WTC11 (cell line): Measurements from ENCODE around the gene CLN6. TPM values are rescaled to one million over a fixed set of nuclear protein-coding genes. Genes with fewer than 3 reads are reported as not detected.

ENCODE experiments used
- ATAC-seq: fragments of 200-7000 bp; cut with Tn5 transposase; 2 replicates; pipeline ENCODE4 v1.10.0; 2021; ENCODE audit warnings: mild to moderate bottlenecking, moderate library complexity
- CTCF ChIA-PET: fragments of 300-600 bp; sonication (Branson Sonifier 250); formaldehyde crosslinking; loops from one replicate; lab custom pipeline; 2021; ENCODE audit warnings: antibody characterized with exemption; lab: Charles Lee
- POLR2A ChIA-PET: fragments of 350-600 bp; sonication (Branson Sonifier 250); formaldehyde crosslinking; loops from one replicate; lab custom pipeline; 2021; ENCODE audit warnings: antibody characterized with exemption; lab: Charles Lee
- DNase-seq: peaks from one replicate; pipeline ENCODE4 v3.0.0; 2021; ENCODE audit warnings: low spot score
- H3K27ac Mint-ChIP-seq: 2 replicates; pipeline ENCODE4 v1.8.0; 2021; ENCODE audit warnings: mixed read lengths
- H3K27me3 Mint-ChIP-seq: 2 replicates; pipeline ENCODE4 v1.8.0; 2021; ENCODE audit warnings: low read depth, mild to moderate bottlenecking, moderate library complexity, mixed read lengths
- H3K36me3 Mint-ChIP-seq: 2 replicates; pipeline ENCODE4 v1.8.0; 2021; ENCODE audit warnings: mixed read lengths
- H3K4me1 Mint-ChIP-seq: 2 replicates; pipeline ENCODE4 v1.8.0; 2022; ENCODE audit warnings: mixed read lengths
- H3K4me3 Mint-ChIP-seq: 2 replicates; pipeline ENCODE4 v1.8.0; 2021; ENCODE audit warnings: mild to moderate bottlenecking, moderate library complexity, mixed read lengths
- H3K9me3 Mint-ChIP-seq: 2 replicates; pipeline ENCODE4 v1.8.0; 2021; ENCODE audit warnings: mixed read lengths
- CBFB ChIP-seq: sonication (generic); formaldehyde crosslinking; IDR thresholded peaks from 2 replicates; pipeline ENCODE4 v1.8.1; 2022; ENCODE audit warnings: mild to moderate bottlenecking, low read depth, missing genetic modification reagents
- CTCF ChIP-seq: fragments of 200-600 bp; IDR thresholded peaks from 2 replicates; pipeline ENCODE4 v1.8.0; 2022; ENCODE audit warnings: antibody characterized with exemption
- ERG ChIP-seq: fragments of 250-450 bp; sonication (Bioruptor Pico); IDR thresholded peaks from 2 replicates; pipeline ENCODE4 v1.8.0; 2021; ENCODE audit warnings: mild to moderate bottlenecking
- GRHL2 ChIP-seq: fragments of 250-450 bp; sonication (Bioruptor Pico); IDR thresholded peaks from 2 replicates; pipeline ENCODE4 v1.8.0; 2022; ENCODE audit warnings: mild to moderate bottlenecking, moderate library complexity; ENCODE audit not compliant: insufficient replicate concordance, severe bottlenecking
- GTF2I ChIP-seq: fragments of 250-450 bp; sonication (Bioruptor Pico); conservative IDR thresholded peaks from 2 replicates; pipeline ENCODE4 v1.4.0; 2021; ENCODE audit warnings: mild to moderate bottlenecking
- IRF2 ChIP-seq: sonication (generic); formaldehyde crosslinking; IDR thresholded peaks from 2 replicates; pipeline ENCODE4 v1.8.0; 2022; ENCODE audit warnings: low read depth, missing genetic modification reagents, borderline replicate concordance
- JAZF1 ChIP-seq: fragments of 250-450 bp; sonication (Bioruptor Pico); IDR thresholded peaks from 2 replicates; pipeline ENCODE4 v1.9.0; 2021; ENCODE audit warnings: moderate library complexity, mild to moderate bottlenecking, inconsistent platforms
- NR1H2 ChIP-seq: sonication (generic); formaldehyde crosslinking; IDR thresholded peaks from 2 replicates; pipeline ENCODE4 v1.9.0; 2021; ENCODE audit warnings: mild to moderate bottlenecking, moderate library complexity, missing genetic modification reagents
- OVOL2 ChIP-seq: fragments of 250-450 bp; sonication (Bioruptor Pico); IDR thresholded peaks from 2 replicates; pipeline ENCODE4 v1.9.0; 2021; ENCODE audit warnings: mild to moderate bottlenecking, borderline replicate concordance
- SMAD3 ChIP-seq: sonication (generic); formaldehyde crosslinking; IDR thresholded peaks from 2 replicates; pipeline ENCODE4 v1.8.0; 2022; ENCODE audit warnings: missing genetic modification reagents, mild to moderate bottlenecking, borderline replicate concordance
- ZBTB43 ChIP-seq: sonication (generic); formaldehyde crosslinking; IDR thresholded peaks from 2 replicates; pipeline ENCODE4 v1.8.1; 2023; ENCODE audit warnings: mild to moderate bottlenecking, missing genetic modification reagents
- ZMAT4 ChIP-seq: fragments of 250-450 bp; sonication (Bioruptor Pico); IDR thresholded peaks from 2 replicates; pipeline ENCODE4 v1.9.0; 2021; ENCODE audit warnings: mild to moderate bottlenecking
- ZNF416 ChIP-seq: fragments of 250-450 bp; sonication (Bioruptor Pico); IDR thresholded peaks from 2 replicates; pipeline ENCODE4 v1.9.0; 2021; ENCODE audit warnings: mild to moderate bottlenecking, inconsistent platforms
- ZNF671 ChIP-seq: fragments of 250-450 bp; sonication (Bioruptor Pico); IDR thresholded peaks from 2 replicates; pipeline ENCODE4 v1.8.0; 2021; ENCODE audit warnings: mild to moderate bottlenecking
- total RNA-seq: library from RNA; stranded (reverse); gene quantifications from 3 replicates; pipeline ENCODE4 v1.2.3, GENCODE V29; 2021
- TF ChIP-seq, protein P1 (sequence below): sonication (generic); formaldehyde crosslinking; IDR thresholded peaks from 2 replicates; pipeline ENCODE4 v1.8.1; 2023; ENCODE audit warnings: mild to moderate bottlenecking, missing genetic modification reagents
- TF ChIP-seq, protein P2 (sequence below): sonication (generic); formaldehyde crosslinking; IDR thresholded peaks from 2 replicates; pipeline ENCODE4 v1.8.0; 2023; ENCODE audit warnings: mild to moderate bottlenecking, missing genetic modification reagents
- TF ChIP-seq, protein P3 (sequence below): sonication (generic); formaldehyde crosslinking; IDR thresholded peaks from 2 replicates; pipeline ENCODE4 v1.8.0; 2023; ENCODE audit warnings: missing genetic modification reagents
- TF ChIP-seq, protein P4 (sequence below): sonication (generic); formaldehyde crosslinking; IDR thresholded peaks from 2 replicates; pipeline ENCODE4 v1.8.0; 2022; ENCODE audit warnings: mild to moderate bottlenecking, missing genetic modification reagents
- TF ChIP-seq, protein P5 (sequence below): sonication (generic); formaldehyde crosslinking; IDR thresholded peaks from 2 replicates; pipeline ENCODE4 v1.8.1; 2023; ENCODE audit warnings: mild to moderate bottlenecking, moderate library complexity, missing genetic modification reagents

Gene CLN6
- total RNA-seq, 1 experiment from 2014 or later, result 50.2 TPM

DNA sequence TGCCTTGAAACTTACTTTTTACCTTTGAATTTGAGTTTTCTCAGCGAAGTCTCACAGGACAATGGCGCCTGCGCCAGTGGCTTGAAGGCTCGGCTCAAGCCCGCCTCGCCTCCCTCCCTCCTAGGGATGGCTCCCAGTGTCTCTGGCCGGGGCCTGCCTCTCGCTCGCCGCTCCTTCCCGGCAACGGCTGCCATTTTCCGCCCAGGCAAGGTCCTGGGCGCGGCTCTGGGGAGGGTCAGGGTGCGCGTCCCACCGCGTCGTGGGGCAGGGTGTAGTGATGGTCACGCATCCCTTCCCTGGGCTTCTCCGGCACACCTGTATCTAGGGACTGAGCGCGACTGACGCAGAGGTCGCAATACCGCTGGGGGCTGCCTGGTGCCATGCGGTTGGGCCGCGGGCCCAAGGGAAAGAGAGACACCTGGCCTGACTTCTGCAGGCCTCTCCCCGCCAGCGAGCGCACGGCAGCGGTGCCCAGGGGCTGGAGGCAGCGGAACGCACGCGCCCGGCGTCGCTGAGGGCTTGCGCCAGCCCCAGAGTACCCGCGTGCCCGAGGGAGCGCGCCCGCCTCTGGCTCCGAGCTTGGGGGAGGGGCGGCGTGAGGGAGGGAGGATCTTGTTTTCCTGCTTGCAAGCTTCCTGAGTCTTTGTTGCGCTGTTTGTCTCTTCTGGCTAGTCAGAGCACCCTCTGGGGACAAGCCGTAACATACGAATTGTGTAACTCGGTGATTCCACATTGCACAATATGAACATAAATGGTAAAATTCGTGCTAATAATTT lies 27.3 kb upstream of the CLN6 start:
- no peaks in the 10 kb centered on the region; the same call in 1 of the 2 replicates for H3K27me3 Mint-ChIP-seq
- peak overlapping the region; percentile 68 for H3K4me3 Mint-ChIP-seq
- POLR2A ChIA-PET, result interaction anchor here (0.7 to 1.2 kb wide), 4 partner anchors 21 to 202 kb away, joined by 3 to 22 read pairs (median 6); partner anchors contain the start of genes CLN6 and FEM1B
- peak overlapping the region; percentile 92 for H3K27ac Mint-ChIP-seq
- DNase-seq, result peak; percentile 95
- H3K9me3 Mint-ChIP-seq, result peaks cover 2% of the 10 kb centered on the region; the same call in 1 of the 2 replicates
- H3K4me1 Mint-ChIP-seq, result peaks cover 10% of the 10 kb centered on the region; the same call in 1 of the 2 replicates
- ATAC-seq, result peak; percentile 93
- no peaks in the 10 kb centered on the region for H3K36me3 Mint-ChIP-seq
- CTCF ChIA-PET, result interaction anchor here (1.0 to 2.1 kb wide), 7 partner anchors 20 to 62 kb away, joined by 3 to 26 read pairs (median 6); partner anchors contain the start of gene FEM1B
- TF ChIP-seq OVOL2 (no peak), ZNF671 (CRISPR knock-in tag) (no peak), IRF2 (CRISPR knock-in tag) (no peak), ZBTB43 (CRISPR knock-in tag) (peak; percentile 52; the same call in 1 of the 2 replicates), GTF2I (CRISPR knock-in tag) (no peak), ERG (no peak), CTCF (no peak), GRHL2 (CRISPR knock-in tag) (no peak), CBFB (CRISPR knock-in tag) (peak; percentile 96; the same call in 1 of the 2 replicates), SMAD3 (CRISPR knock-in tag) (peak; percentile 20; the same call in 1 of the 2 replicates), ZMAT4 (CRISPR knock-in tag) (no peak), ZNF416 (CRISPR knock-in tag) (no peak), JAZF1 (CRISPR knock-in tag) (no peak), NR1H2 (CRISPR knock-in tag) (no peak)
- TF ChIP-seq, protein P1, sequence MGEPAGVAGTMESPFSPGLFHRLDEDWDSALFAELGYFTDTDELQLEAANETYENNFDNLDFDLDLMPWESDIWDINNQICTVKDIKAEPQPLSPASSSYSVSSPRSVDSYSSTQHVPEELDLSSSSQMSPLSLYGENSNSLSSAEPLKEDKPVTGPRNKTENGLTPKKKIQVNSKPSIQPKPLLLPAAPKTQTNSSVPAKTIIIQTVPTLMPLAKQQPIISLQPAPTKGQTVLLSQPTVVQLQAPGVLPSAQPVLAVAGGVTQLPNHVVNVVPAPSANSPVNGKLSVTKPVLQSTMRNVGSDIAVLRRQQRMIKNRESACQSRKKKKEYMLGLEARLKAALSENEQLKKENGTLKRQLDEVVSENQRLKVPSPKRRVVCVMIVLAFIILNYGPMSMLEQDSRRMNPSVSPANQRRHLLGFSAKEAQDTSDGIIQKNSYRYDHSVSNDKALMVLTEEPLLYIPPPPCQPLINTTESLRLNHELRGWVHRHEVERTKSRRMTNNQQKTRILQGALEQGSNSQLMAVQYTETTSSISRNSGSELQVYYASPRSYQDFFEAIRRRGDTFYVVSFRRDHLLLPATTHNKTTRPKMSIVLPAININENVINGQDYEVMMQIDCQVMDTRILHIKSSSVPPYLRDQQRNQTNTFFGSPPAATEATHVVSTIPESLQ (CRISPR knock-in tag), result no peak
- TF ChIP-seq, protein P2, sequence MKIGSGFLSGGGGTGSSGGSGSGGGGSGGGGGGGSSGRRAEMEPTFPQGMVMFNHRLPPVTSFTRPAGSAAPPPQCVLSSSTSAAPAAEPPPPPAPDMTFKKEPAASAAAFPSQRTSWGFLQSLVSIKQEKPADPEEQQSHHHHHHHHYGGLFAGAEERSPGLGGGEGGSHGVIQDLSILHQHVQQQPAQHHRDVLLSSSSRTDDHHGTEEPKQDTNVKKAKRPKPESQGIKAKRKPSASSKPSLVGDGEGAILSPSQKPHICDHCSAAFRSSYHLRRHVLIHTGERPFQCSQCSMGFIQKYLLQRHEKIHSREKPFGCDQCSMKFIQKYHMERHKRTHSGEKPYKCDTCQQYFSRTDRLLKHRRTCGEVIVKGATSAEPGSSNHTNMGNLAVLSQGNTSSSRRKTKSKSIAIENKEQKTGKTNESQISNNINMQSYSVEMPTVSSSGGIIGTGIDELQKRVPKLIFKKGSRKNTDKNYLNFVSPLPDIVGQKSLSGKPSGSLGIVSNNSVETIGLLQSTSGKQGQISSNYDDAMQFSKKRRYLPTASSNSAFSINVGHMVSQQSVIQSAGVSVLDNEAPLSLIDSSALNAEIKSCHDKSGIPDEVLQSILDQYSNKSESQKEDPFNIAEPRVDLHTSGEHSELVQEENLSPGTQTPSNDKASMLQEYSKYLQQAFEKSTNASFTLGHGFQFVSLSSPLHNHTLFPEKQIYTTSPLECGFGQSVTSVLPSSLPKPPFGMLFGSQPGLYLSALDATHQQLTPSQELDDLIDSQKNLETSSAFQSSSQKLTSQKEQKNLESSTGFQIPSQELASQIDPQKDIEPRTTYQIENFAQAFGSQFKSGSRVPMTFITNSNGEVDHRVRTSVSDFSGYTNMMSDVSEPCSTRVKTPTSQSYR (CRISPR knock-in tag), result peak; percentile 99
- TF ChIP-seq, protein P3, sequence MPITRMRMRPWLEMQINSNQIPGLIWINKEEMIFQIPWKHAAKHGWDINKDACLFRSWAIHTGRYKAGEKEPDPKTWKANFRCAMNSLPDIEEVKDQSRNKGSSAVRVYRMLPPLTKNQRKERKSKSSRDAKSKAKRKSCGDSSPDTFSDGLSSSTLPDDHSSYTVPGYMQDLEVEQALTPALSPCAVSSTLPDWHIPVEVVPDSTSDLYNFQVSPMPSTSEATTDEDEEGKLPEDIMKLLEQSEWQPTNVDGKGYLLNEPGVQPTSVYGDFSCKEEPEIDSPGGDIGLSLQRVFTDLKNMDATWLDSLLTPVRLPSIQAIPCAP (CRISPR knock-in tag), result no peak; the same call in 1 of the 2 replicates
- TF ChIP-seq, protein P4, sequence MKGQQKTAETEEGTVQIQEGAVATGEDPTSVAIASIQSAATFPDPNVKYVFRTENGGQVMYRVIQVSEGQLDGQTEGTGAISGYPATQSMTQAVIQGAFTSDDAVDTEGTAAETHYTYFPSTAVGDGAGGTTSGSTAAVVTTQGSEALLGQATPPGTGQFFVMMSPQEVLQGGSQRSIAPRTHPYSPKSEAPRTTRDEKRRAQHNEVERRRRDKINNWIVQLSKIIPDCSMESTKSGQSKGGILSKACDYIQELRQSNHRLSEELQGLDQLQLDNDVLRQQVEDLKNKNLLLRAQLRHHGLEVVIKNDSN (CRISPR knock-in tag), result peak; percentile 57; the same call in 1 of the 2 replicates
- TF ChIP-seq, protein P5, sequence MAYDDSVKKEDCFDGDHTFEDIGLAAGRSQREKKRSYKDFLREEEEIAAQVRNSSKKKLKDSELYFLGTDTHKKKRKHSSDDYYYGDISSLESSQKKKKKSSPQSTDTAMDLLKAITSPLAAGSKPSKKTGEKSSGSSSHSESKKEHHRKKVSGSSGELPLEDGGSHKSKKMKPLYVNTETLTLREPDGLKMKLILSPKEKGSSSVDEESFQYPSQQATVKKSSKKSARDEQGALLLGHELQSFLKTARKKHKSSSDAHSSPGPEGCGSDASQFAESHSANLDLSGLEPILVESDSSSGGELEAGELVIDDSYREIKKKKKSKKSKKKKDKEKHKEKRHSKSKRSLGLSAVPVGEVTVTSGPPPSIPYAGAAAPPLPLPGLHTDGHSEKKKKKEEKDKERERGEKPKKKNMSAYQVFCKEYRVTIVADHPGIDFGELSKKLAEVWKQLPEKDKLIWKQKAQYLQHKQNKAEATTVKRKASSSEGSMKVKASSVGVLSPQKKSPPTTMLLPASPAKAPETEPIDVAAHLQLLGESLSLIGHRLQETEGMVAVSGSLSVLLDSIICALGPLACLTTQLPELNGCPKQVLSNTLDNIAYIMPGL (CRISPR knock-in tag), result peak; percentile 93
